Suprapubic skin (tissue), 4 donors: ENCODE results near the gene MED26. TPM values are rescaled to one million over a fixed set of nuclear protein-coding genes. Genes with fewer than 3 reads are reported as not detected.

ENCODE experiments used
- DNase-seq, 2 donors: peaks; one replicate each; pipeline ENCODE4 v3.0.0-alpha.2; 2019; ENCODE audit warnings: low spot score in 2 of 2
- H3K27ac ChIP-seq: fragments of 200-600 bp; sonication (generic); one replicate; pipeline ENCODE4 v1.5.1; 2019
- H3K27me3 ChIP-seq: fragments of 200-600 bp; sonication (generic); one replicate; pipeline ENCODE4 v1.5.1; 2019
- H3K36me3 ChIP-seq: fragments of 200-600 bp; sonication (generic); one replicate; pipeline ENCODE4 v1.5.1; 2019
- H3K4me1 ChIP-seq: fragments of 200-600 bp; sonication (generic); one replicate; pipeline ENCODE4 v1.5.1; 2019
- H3K4me3 ChIP-seq: fragments of 200-600 bp; sonication (generic); one replicate; pipeline ENCODE4 v1.5.1; 2019; ENCODE audit warnings: mild to moderate bottlenecking
- H3K9me3 ChIP-seq: fragments of 200-600 bp; sonication (generic); one replicate; pipeline ENCODE4 v1.5.1; 2019
- CTCF ChIP-seq, 2 donors: fragments of 200-600 bp in 1 of 2; fragments of 450-650 bp in 1 of 2; sonication (generic) in 1 of 2; IDR thresholded peaks; one replicate each; pipeline ENCODE4 v1.5.1; 2016 to 2019; ENCODE audit warnings: antibody characterized with exemption in 2 of 2, mild to moderate bottlenecking in 1 of 2, moderate library complexity in 1 of 2
- EP300 ChIP-seq: sonication (generic); formaldehyde crosslinking; IDR thresholded peaks from one replicate; pipeline ENCODE4 v1.6.1; 2017; ENCODE audit warnings: antibody characterized with exemption
- POLR2A ChIP-seq, 2 donors: fragments of 450-650 bp; IDR thresholded peaks; one replicate each; pipeline ENCODE4 v1.6.1; 2017; ENCODE audit warnings: antibody characterized with exemption in 2 of 2, mild to moderate bottlenecking in 2 of 2, moderate library complexity in 2 of 2
- POLR2AphosphoS5 ChIP-seq, 3 donors: sonication (generic); formaldehyde crosslinking; IDR thresholded peaks; one replicate each; pipeline ENCODE4 v1.6.1; 2017; ENCODE audit warnings: antibody characterized with exemption in 3 of 3
- WGBS: methylation state at CpG from one replicate; pipeline ENCODE4 v1.1.5; 2018; 5-methylcytosine and 5-hydroxymethylcytosine counted together
- total RNA-seq, 4 donors: library from RNA; depleted of rRNA; stranded (reverse); fragments of >200 nt; gene quantifications; one replicate each; pipeline ENCODE4 v1.1.0, GENCODE V29; 2016

MED26 gene
- total RNA-seq, 4 donors from 2014 or later, result 13.1 to 15.4 (median 14.6) TPM

- Histone ChIP-seq H3K36me3 (peaks cover 96% of the 10 kb centered on the region), H3K4me3 (no peak overlapping the region), H3K27me3 (no peaks in the 10 kb centered on the region), H3K27ac (no peak overlapping the region), H3K4me1 (no peaks in the 10 kb centered on the region), H3K9me3 (no peaks in the 10 kb centered on the region)
- peak in 1 of 2 donors; percentile 56 for DNase-seq
- WGBS, result 92% methylated on average over 30 of the region's 47 CpGs
- TF ChIP-seq POLR2A (IDR thresholded peaks at IDR 0.05), result no peak
- no peak for TF ChIP-seq CTCF (IDR thresholded peaks at IDR 0.05)
- no peak for TF ChIP-seq EP300
- TF ChIP-seq POLR2AphosphoS5 (IDR thresholded peaks at IDR 0.05), result no peak
Measured at GRCh38 chr19:16532440-16533234, 95.4 kb downstream of the MED26 start.

- H3K4me3 ChIP-seq, result no peak overlapping the region
- WGBS, result over 99% methylated on average over 12 of the region's 12 CpGs
Measured at GRCh38 chr19:16531380-16531669, 96.7 kb downstream of the MED26 start.

GRCh38 chr19:16530540-16531379 is 97.2 kb downstream of the MED26 start:
- Histone ChIP-seq H3K4me1 (no peaks in the 10 kb centered on the region), H3K27ac (no peak overlapping the region), H3K36me3 (peaks cover 100% of the 10 kb centered on the region), H3K9me3 (no peaks in the 10 kb centered on the region), H3K4me3 (no peak overlapping the region), H3K27me3 (no peaks in the 10 kb centered on the region)
- 92% methylated on average over 15 of the region's 43 CpGs for WGBS
- TF ChIP-seq POLR2AphosphoS5 (IDR thresholded peaks at IDR 0.05) (no peak), EP300 (no peak), CTCF (IDR thresholded peaks at IDR 0.05) (no peak), POLR2A (IDR thresholded peaks at IDR 0.05) (no peak)
- peak in 1 of 2 donors; percentile 60 for DNase-seq

More at GRCh38 chr19:16531380-16531669, 96.7 kb downstream of the MED26 start:
- TF ChIP-seq EP300, result no peak
- no peak for TF ChIP-seq POLR2A (IDR thresholded peaks at IDR 0.05)
- TF ChIP-seq POLR2AphosphoS5 (IDR thresholded peaks at IDR 0.05), result no peak
- no peak for TF ChIP-seq CTCF (IDR thresholded peaks at IDR 0.05)
- Histone ChIP-seq H3K36me3 (peaks cover 100% of the 10 kb centered on the region), H3K27ac (no peak overlapping the region), H3K9me3 (no peaks in the 10 kb centered on the region), H3K27me3 (no peaks in the 10 kb centered on the region), H3K4me1 (no peaks in the 10 kb centered on the region)
- DNase-seq, result no peak

- no peak overlapping the region for H3K4me3 ChIP-seq
- TF ChIP-seq EP300 (no peak), POLR2AphosphoS5 (IDR thresholded peaks at IDR 0.05) (no peak), CTCF (IDR thresholded peaks at IDR 0.05) (no peak), POLR2A (IDR thresholded peaks at IDR 0.05) (no peak)
- peaks cover 100% of the 10 kb centered on the region for H3K36me3 ChIP-seq
- H3K27ac ChIP-seq, result no peak overlapping the region
- H3K9me3 ChIP-seq, result no peaks in the 10 kb centered on the region
- no peaks in the 10 kb centered on the region for H3K4me1 ChIP-seq
- H3K27me3 ChIP-seq, result no peaks in the 10 kb centered on the region
- peak in 1 of 2 donors; percentile 52 for DNase-seq
- 88% methylated on average over 8 of the region's 25 CpGs for WGBS
Measured at GRCh38 chr19:16529466-16530144, 98.4 kb downstream of the MED26 start.
